HG02884 (cell line): ENCODE data around the gene CRMP1.

Experiments
- ATAC-seq: cut with Tn5 transposase; IDR thresholded peaks from one replicate; pipeline ENCODE4 v1.9.1; 2021; ENCODE audit warnings: mild to moderate bottlenecking, moderate library complexity; ENCODE audit not compliant: unreplicated experiment

Gene CRMP1

DNA sequence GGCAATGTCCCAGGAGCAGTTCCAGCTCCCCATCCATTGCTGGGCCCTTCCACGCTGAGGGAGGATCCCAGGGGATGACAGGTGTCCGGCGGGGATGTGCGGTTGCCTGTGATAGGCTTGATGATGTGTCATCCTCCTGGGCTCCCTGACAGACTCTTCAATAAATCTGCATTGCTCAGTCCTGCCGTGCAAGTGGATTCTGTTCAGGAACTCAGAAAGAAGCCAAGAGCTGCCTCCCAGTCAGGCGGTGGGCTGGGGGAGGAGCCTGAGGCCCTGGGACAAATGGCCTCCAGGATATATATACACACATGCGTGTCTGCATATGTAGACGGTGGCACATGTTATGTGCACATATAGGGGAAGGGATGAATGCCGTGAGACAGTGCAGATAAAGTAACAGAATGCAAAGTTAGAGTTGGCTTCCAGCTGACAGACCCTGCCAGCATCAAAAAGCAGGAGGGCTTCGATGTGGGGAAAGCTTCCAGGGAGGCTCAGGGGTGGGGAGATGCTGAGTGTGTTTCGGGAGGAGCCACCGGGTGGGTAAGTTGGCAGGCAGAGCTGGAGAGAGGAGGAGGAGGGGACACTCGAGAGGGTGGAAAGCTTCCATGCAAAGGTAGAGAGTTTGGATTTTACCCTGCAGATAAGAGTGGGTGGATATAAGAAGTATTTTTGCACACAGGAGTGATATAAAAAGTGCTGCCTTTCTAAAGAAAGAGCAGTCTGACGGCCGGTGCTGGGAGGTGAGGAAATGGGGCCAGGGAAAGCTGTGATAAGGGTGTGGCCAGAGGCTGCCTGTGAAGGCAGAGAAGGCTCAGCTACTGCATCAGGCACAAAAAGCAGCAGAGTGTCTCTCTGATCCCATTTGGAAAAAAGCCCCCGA lies 28.5 kb upstream of the CRMP1 start:
- no peak for ATAC-seq

DNA sequence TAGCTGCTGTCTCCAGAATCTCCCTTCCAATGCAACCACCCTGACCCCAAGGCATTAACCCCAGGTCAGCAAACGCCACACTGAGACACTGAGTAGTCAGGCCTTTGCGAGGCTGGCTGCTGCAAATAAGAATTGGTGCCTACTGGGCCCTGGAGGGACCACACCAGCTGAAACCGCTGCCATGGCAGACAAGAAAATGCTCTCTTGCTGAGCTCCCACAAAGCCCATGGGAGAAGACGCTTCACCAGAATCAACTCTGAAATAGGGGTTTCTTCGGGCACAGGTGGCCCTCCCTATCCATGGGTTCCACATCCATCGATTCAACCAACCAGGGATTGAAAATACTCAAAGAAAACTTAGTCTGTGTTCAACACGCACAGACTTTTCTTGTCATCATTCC lies 26.7 kb upstream of the CRMP1 start:
- no peak for ATAC-seq

DNA sequence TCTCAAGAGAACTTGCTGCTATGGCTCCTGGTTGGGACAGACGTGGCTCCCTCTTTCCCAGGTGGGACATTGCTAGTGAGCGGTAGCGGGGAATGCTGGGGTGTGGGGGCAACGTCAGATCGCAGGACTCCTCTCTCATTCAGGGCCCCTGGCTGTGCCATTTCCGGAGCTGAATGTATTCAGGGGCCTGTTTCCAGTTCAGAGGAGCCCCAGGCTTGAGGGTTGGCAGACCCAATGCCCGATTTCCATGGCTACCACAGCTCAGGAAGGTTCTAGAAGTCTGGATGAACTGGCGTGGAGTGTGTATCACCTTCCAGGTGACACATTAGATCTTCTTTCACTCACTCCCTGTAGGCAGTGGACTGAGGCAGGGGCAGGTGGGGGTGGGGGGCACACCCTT lies 26.2 kb upstream of the CRMP1 start:
- no peak for ATAC-seq

- ATAC-seq = no peak
Measured at GRCh38 chr4:5918331-5918985, 25.6 kb upstream of the CRMP1 start.

- ATAC-seq = no peak
Measured at GRCh38 chr4:5917672-5918071, 24.8 kb upstream of the CRMP1 start.

DNA sequence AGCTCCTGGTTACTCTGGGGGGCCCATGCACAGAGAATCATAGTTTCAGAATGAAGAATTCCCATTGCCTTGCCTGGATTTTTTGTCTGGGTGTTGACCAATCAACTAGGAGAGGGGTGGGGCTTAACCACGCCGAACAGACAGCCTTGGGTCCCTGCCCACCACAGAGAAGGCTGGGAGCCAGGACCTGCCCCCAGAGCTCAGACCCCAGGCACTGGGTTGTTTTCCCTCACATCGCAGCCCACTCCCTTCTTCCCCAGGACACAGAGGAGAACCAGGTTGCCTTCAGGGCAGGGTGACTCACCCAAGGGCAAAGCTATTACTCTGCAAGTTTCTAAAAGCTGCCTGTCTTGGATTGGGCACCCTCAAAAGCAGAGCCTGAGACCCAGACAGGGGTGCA lies 23.3 kb upstream of the CRMP1 start:
- ATAC-seq = no peak

DNA sequence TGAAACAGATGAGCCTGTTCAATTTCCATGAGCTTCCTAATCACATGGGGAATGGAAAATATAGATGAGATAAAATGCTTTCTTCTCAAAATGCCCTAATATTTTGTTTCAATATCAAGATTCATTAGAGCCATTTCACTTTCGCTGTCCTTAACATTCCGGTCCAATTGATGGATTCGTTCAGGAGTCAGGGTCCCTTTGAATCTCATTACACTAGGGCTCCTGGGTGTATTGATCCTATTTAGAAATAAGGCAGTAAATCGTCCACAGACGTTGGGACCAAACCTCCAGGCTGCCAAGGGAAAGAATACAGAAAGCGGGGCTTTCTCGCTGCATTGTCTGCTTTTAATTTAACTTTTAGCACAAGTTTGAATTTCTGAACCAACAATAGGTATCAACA lies 20.6 kb upstream of the CRMP1 start:
- no peak for ATAC-seq

GRCh38 chr4:5912614-5913019 lies 19.7 kb upstream of the CRMP1 start:
- no peak for ATAC-seq

DNA sequence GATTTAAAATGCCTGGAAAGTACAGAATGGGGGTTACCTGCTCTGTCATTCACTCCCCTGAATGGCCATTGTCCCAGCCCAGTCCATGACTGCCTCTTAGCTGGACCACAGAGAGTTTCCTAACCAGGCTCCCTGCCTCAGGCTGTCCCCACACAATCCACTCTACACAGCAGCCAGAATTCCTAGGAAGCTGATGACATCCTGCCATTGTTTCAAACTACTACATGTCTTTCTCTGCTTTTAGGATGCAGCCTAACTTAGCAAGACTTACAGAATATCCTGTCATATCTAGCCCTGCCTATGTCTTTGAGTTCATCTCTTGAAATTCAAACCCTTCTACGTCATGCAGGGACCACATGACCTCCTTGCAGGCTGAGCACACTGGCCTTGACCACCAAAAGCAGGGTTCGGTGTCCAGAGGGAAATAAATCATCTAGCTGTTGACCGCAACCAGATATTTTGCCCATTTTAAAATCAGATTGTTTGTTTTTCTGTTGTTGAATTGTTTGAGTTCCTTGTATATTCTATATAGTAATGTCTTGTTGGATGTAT lies 16.1 kb upstream of the CRMP1 start:
- no peak for ATAC-seq

GRCh38 chr4:5906191-5906590 lies 13.3 kb upstream of the CRMP1 start:
- no peak for ATAC-seq

GRCh38 chr4:5905714-5906113 lies 12.8 kb upstream of the CRMP1 start:
- ATAC-seq = no peak

DNA sequence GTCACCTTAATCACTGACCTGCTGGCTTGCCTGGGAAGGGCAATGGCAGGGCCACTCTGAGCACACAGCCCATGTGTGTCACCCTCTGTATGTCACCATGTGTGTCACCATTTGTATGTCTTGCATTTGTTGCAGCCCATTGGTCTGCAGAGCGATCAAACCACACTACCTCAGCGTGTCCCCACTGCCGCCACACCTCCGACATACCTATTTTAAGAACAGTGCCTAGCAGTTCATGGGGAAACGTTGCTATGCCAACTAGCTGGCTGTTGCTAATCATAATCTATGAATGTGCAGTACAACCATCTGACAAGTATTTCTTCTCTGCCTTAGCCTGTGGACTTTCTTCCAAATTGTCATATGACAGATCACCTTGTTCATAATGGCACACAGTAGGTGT lies 8.0 kb upstream of the CRMP1 start:
- no peak for ATAC-seq

- ATAC-seq = no peak
Measured at GRCh38 chr4:5899881-5900280, 7.0 kb upstream of the CRMP1 start.

- ATAC-seq = no peak
Measured at GRCh38 chr4:5899396-5899795, 6.5 kb upstream of the CRMP1 start.

GRCh38 chr4:5897674-5898073 lies 4.8 kb upstream of the CRMP1 start:
- ATAC-seq = no peak

DNA sequence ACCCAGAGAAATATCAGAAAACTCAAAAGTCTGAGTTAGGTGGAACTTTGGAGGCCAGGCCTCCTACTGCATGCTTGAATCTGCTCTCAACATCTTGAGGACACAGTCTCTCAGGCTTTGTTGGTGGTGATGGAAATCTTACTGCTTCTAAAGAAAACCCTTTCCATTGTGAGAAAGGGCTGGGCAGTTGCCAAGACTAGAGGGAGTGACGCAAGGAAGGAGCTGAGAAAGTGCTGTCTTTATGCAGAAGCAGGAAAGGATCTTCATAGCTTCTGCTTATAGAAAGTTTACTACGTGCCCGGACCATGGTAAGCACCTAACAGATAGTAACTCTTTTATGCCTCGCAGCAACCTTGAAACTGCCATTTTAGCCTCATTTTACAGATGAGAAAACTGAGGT lies 2.4 kb upstream of the CRMP1 start:
- no peak for ATAC-seq

GRCh38 chr4:5894266-5894665 lies 1.4 kb upstream of the CRMP1 start:
- ATAC-seq = no peak

DNA sequence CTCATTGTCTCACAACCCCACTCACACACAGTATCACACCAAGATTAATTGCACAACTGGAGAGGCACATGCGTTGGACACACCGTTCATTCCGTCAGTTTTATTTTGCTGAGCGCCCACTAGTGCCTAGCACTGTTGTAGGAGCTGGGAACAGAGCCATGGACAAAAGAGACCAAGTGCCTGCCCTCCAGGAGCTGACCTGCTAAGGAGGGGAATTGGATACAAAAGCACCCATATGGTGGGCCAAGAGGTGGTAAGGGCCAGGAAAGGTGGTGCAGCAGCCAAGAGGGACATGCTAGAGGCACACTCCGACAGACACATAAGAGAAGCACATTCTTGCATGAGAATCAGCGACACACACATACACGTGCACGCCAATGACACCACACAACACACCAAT lies 705 bp upstream of the CRMP1 start:
- no peak for ATAC-seq

DNA sequence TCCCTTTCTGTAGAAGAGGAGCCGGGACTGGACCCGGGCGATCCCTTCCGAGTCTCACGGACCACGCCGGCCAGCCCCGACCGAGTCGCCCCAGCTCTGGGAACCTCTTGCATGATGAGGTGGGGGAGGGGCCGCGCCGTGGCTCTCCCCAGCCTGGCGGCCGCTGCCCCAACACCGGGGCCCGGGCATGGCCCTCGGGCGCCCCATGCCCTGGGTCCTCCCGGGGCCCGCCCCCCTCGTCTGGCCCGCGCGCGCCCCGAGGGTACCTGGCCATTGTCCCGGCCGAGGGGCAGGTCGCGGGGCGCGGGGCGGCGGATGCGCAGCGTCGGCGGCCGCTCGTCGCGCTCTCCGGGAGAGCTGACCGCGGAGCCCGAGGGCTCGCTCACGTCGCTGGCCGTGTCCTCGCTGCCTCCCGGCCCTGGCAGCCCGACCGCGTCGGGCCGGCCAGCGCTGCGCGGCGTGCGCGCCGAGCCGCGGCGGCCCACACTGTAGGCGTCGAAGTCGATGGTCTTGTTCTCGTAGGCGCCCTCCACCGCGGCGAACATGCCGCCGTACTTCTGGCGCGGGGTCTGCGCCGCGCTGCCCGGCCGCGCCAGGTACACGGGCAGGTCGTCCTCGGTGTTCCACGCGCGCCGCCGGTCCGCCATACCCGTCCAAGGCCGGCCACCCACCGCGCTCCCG lies 423 bp downstream of the CRMP1 start:
- ATAC-seq = no peak

- no peak for ATAC-seq
Measured at GRCh38 chr4:5891563-5892322, 1.1 kb downstream of the CRMP1 start.
